HG02678 (cell line): ENCODE data around the gene DNER.
"Not testable (repeated sequence)": the region's sequence is repeated elsewhere in the genome, so short reads cannot be mapped to it uniquely, and the experiment has no call there.

Experiments used
- ATAC-seq: cut with Tn5 transposase; IDR thresholded peaks from one replicate; pipeline ENCODE4 v1.9.1; 2021; ENCODE audit warnings: mild to moderate bottlenecking, moderate library complexity; ENCODE audit not compliant: unreplicated experiment

DNER gene

GRCh38 chr2:229511524-229511923, 202.8 kb downstream of the DNER start:
- ATAC-seq, result no peak

GRCh38 chr2:229506699-229507098, 207.7 kb downstream of the DNER start:
- not testable (repeated sequence) for ATAC-seq

GRCh38 chr2:229501051-229501794, 213.1 kb downstream of the DNER start:
- no peak for ATAC-seq

- ATAC-seq, result no peak
Observed at GRCh38 chr2:229492034-229492433, 222.3 kb downstream of the DNER start.

GRCh38 chr2:229490167-229490566, 224.2 kb downstream of the DNER start:
- no peak for ATAC-seq

- no peak for ATAC-seq
Observed at GRCh38 chr2:229489016-229489415, 225.3 kb downstream of the DNER start.

- ATAC-seq, result no peak
Observed at GRCh38 chr2:229488232-229488631, 226.1 kb downstream of the DNER start.

- ATAC-seq, result no peak
Observed at GRCh38 chr2:229486673-229487072, 227.7 kb downstream of the DNER start.

GRCh38 chr2:229485857-229486256, 228.5 kb downstream of the DNER start:
- ATAC-seq, result no peak

GRCh38 chr2:229477269-229477755, 237.0 kb downstream of the DNER start:
- no peak for ATAC-seq

- no peak for ATAC-seq
Observed at GRCh38 chr2:229475778-229476177, 238.6 kb downstream of the DNER start.

- ATAC-seq, result no peak
Observed at GRCh38 chr2:229474125-229474524, 240.2 kb downstream of the DNER start.

- ATAC-seq, result no peak
Observed at GRCh38 chr2:229470781-229471180, 243.6 kb downstream of the DNER start.

- no peak for ATAC-seq
Observed at GRCh38 chr2:229467783-229468182, 246.6 kb downstream of the DNER start.

GRCh38 chr2:229463841-229464346, 250.5 kb downstream of the DNER start:
- no peak for ATAC-seq

GRCh38 chr2:229462112-229462511, 252.2 kb downstream of the DNER start:
- ATAC-seq, result no peak

GRCh38 chr2:229456091-229456490, 258.3 kb downstream of the DNER start:
- no peak for ATAC-seq

GRCh38 chr2:229454934-229455631, 259.3 kb downstream of the DNER start:
- ATAC-seq, result no peak

- no peak for ATAC-seq
Observed at GRCh38 chr2:229453230-229453629, 261.1 kb downstream of the DNER start.

- ATAC-seq, result no peak
Observed at GRCh38 chr2:229451852-229452251, 262.5 kb downstream of the DNER start.

- no peak for ATAC-seq
Observed at GRCh38 chr2:229447227-229447626, 267.1 kb downstream of the DNER start.

GRCh38 chr2:229446350-229446749, 268.0 kb downstream of the DNER start:
- ATAC-seq, result no peak
